ENCODE results near the gene CFHR5.
"Not testable (repeated sequence)": the region's sequence is repeated elsewhere in the genome, so short reads cannot be mapped to it uniquely, and the experiment has no call there.

GRCh38 chr1:196991919-196992651, 14.7 kb downstream of the CFHR5 start:
- TF ChIP-seq CTCF (IDR thresholded peaks at IDR 0.05; ENCODE audit: low read length); EZH2 (IDR thresholded peaks at IDR 0.05; ENCODE audit: borderline replicate concordance, low read length): not testable (repeated sequence)
